ENCODE data around the gene THOC3. TPM values are rescaled to one million over a fixed set of nuclear protein-coding genes. Genes with fewer than 3 reads are reported as not detected.
"Not testable (repeated sequence)": the region's sequence is repeated elsewhere in the genome, so short reads cannot be mapped to it uniquely, and the experiment has no call there.

The THOC3 gene
- 74.9 and 86.3 TPM in 2 replicates for total RNA-seq (2014; rRNA removed; shearing (Covaris generic))
- total RNA-seq (2022), result 56.4 and 58.0 TPM in 2 replicates
- Bru-seq, nascent RNA, result percentile 37 among the genes with signal in this experiment
- BruChase-seq, experiment 1, labeled RNA remaining after a 6-hour chase, result percentile 49 among the genes with signal in this experiment
- BruChase-seq, experiment 2, labeled RNA remaining after a 2-hour chase, result percentile 46 among the genes with signal in this experiment
- long read RNA-seq, transcript THOC3-201 (6 exons, 1,589 nt), result major isoform, 226 of 237 reads
- long read RNA-seq, partial matches to known transcripts, result 3 of 237 reads
- long read RNA-seq, other reads (novel, unspliced or antisense), result 8 of 237 reads

- H3K9me3 ChIP-seq (ENCODE audit: low read length); intact Hi-C loops (cut with micrococcal nuclease; ENCODE audit: unreplicated experiment); H2AFZ ChIP-seq (ENCODE audit: low read length); H3K79me2 ChIP-seq (ENCODE audit: insufficient read depth, low read depth, low read length); H3K36me3 ChIP-seq (ENCODE audit: insufficient read depth, low read length); H3K9me2 ChIP-seq (ENCODE audit: insufficient read depth, low read length); CTCF ChIA-PET (ENCODE audit: unreplicated experiment); POLR2A ChIA-PET; H3K4me1 ChIP-seq (ENCODE audit: insufficient read depth, low read length, poor library complexity, severe bottlenecking); H4K20me1 ChIP-seq (ENCODE audit: insufficient read depth, low read length); H3K27ac ChIP-seq (ENCODE audit: low read depth, low read length, poor library complexity, severe bottlenecking); BruUV-seq (replicated peaks): not testable (repeated sequence)
- peak; percentile 81 for DNase-seq (ENCODE audit: low spot score)
- H3K4me3 ChIP-seq (ENCODE audit: low read depth, low read length, poor library complexity, severe bottlenecking), result peak within 1 kb of the TSS; percentile 68
- peak within 1 kb of the TSS; percentile 56; the same call in 1 of the 2 replicates for H3K4me2 ChIP-seq (ENCODE audit: low read length)
Observed at GRCh38 chr5:175967471-175968372, at the start of gene THOC3. TSS of gene THOC3 (minus strand) at chr5:175968315. CDS start at chr5:175968208, 107 bp downstream.

- H3K9me3 ChIP-seq (ENCODE audit: low read length); H3K4me3 ChIP-seq (ENCODE audit: low read depth, low read length, poor library complexity, severe bottlenecking); H2AFZ ChIP-seq (ENCODE audit: low read length); H4K20me1 ChIP-seq (ENCODE audit: insufficient read depth, low read length); H3K4me2 ChIP-seq (ENCODE audit: low read length); POLR2A ChIA-PET; H3K79me2 ChIP-seq (ENCODE audit: insufficient read depth, low read depth, low read length); DNase-seq (ENCODE audit: low spot score); intact Hi-C loops (cut with micrococcal nuclease; ENCODE audit: unreplicated experiment); H3K9me2 ChIP-seq (ENCODE audit: insufficient read depth, low read length); CTCF ChIA-PET (ENCODE audit: unreplicated experiment); H3K36me3 ChIP-seq (ENCODE audit: insufficient read depth, low read length); H3K27ac ChIP-seq (ENCODE audit: low read depth, low read length, poor library complexity, severe bottlenecking); BruUV-seq (replicated peaks); H3K4me1 ChIP-seq (ENCODE audit: insufficient read depth, low read length, poor library complexity, severe bottlenecking): not testable (repeated sequence)
Observed at GRCh38 chr5:176017324-176017723, 49.2 kb upstream of the THOC3 start.

GRCh38 chr5:176014360-176014759 lies 46.2 kb upstream of the THOC3 start:
- H3K9me3 ChIP-seq (ENCODE audit: low read length); CTCF ChIA-PET (ENCODE audit: unreplicated experiment); H3K4me2 ChIP-seq (ENCODE audit: low read length); H3K27ac ChIP-seq (ENCODE audit: low read depth, low read length, poor library complexity, severe bottlenecking); intact Hi-C loops (cut with micrococcal nuclease; ENCODE audit: unreplicated experiment); H3K36me3 ChIP-seq (ENCODE audit: insufficient read depth, low read length); POLR2A ChIA-PET; BruUV-seq (replicated peaks); H4K20me1 ChIP-seq (ENCODE audit: insufficient read depth, low read length); H3K9me2 ChIP-seq (ENCODE audit: insufficient read depth, low read length); H3K79me2 ChIP-seq (ENCODE audit: insufficient read depth, low read depth, low read length); DNase-seq (ENCODE audit: low spot score); H3K4me1 ChIP-seq (ENCODE audit: insufficient read depth, low read length, poor library complexity, severe bottlenecking); H2AFZ ChIP-seq (ENCODE audit: low read length); H3K4me3 ChIP-seq (ENCODE audit: low read depth, low read length, poor library complexity, severe bottlenecking): not testable (repeated sequence)

- H3K27ac ChIP-seq (ENCODE audit: low read depth, low read length, poor library complexity, severe bottlenecking); H3K4me3 ChIP-seq (ENCODE audit: low read depth, low read length, poor library complexity, severe bottlenecking); H3K9me2 ChIP-seq (ENCODE audit: insufficient read depth, low read length); DNase-seq (ENCODE audit: low spot score); H3K36me3 ChIP-seq (ENCODE audit: insufficient read depth, low read length); CTCF ChIA-PET (ENCODE audit: unreplicated experiment); H3K4me2 ChIP-seq (ENCODE audit: low read length); intact Hi-C loops (cut with micrococcal nuclease; ENCODE audit: unreplicated experiment); H4K20me1 ChIP-seq (ENCODE audit: insufficient read depth, low read length); BruUV-seq (replicated peaks); H3K79me2 ChIP-seq (ENCODE audit: insufficient read depth, low read depth, low read length); H3K4me1 ChIP-seq (ENCODE audit: insufficient read depth, low read length, poor library complexity, severe bottlenecking); H3K9me3 ChIP-seq (ENCODE audit: low read length); POLR2A ChIA-PET; H2AFZ ChIP-seq (ENCODE audit: low read length): not testable (repeated sequence)
Observed at GRCh38 chr5:176011088-176011487, 43.0 kb upstream of the THOC3 start.

GRCh38 chr5:176010202-176010601 lies 42.1 kb upstream of the THOC3 start:
- H3K4me3 ChIP-seq (ENCODE audit: low read depth, low read length, poor library complexity, severe bottlenecking); H3K79me2 ChIP-seq (ENCODE audit: insufficient read depth, low read depth, low read length); H4K20me1 ChIP-seq (ENCODE audit: insufficient read depth, low read length); H3K4me2 ChIP-seq (ENCODE audit: low read length); H2AFZ ChIP-seq (ENCODE audit: low read length); POLR2A ChIA-PET; CTCF ChIA-PET (ENCODE audit: unreplicated experiment); BruUV-seq (replicated peaks); H3K4me1 ChIP-seq (ENCODE audit: insufficient read depth, low read length, poor library complexity, severe bottlenecking); H3K27ac ChIP-seq (ENCODE audit: low read depth, low read length, poor library complexity, severe bottlenecking); H3K9me3 ChIP-seq (ENCODE audit: low read length); intact Hi-C loops (cut with micrococcal nuclease; ENCODE audit: unreplicated experiment); H3K9me2 ChIP-seq (ENCODE audit: insufficient read depth, low read length); DNase-seq (ENCODE audit: low spot score); H3K36me3 ChIP-seq (ENCODE audit: insufficient read depth, low read length): not testable (repeated sequence)

GRCh38 chr5:176007220-176007619 lies 39.1 kb upstream of the THOC3 start:
- DNase-seq (ENCODE audit: low spot score); H3K36me3 ChIP-seq (ENCODE audit: insufficient read depth, low read length); H3K4me2 ChIP-seq (ENCODE audit: low read length); intact Hi-C loops (cut with micrococcal nuclease; ENCODE audit: unreplicated experiment); BruUV-seq (replicated peaks); POLR2A ChIA-PET; H3K9me3 ChIP-seq (ENCODE audit: low read length); H3K27ac ChIP-seq (ENCODE audit: low read depth, low read length, poor library complexity, severe bottlenecking); H3K9me2 ChIP-seq (ENCODE audit: insufficient read depth, low read length); H4K20me1 ChIP-seq (ENCODE audit: insufficient read depth, low read length); H2AFZ ChIP-seq (ENCODE audit: low read length); H3K4me1 ChIP-seq (ENCODE audit: insufficient read depth, low read length, poor library complexity, severe bottlenecking); H3K4me3 ChIP-seq (ENCODE audit: low read depth, low read length, poor library complexity, severe bottlenecking); H3K79me2 ChIP-seq (ENCODE audit: insufficient read depth, low read depth, low read length); CTCF ChIA-PET (ENCODE audit: unreplicated experiment): not testable (repeated sequence)
